Stimulated activated CD4-positive, alpha-beta T cell treated with anti-CD3 and anti-CD28 coated beads, Interleukin-2, amount 100 ng/mL, for 48 hours (primary cell): ENCODE measurements around the gene MAMDC2.

ENCODE experiments used
- DNase-seq, 2 donors: peaks; one replicate each; pipeline ENCODE4 v3.0.0-alpha.2; 2020

Gene MAMDC2

GRCh38 chr9:70110194-70111041 is 66.8 kb downstream of the MAMDC2 start:
- no peak for DNase-seq

DNA sequence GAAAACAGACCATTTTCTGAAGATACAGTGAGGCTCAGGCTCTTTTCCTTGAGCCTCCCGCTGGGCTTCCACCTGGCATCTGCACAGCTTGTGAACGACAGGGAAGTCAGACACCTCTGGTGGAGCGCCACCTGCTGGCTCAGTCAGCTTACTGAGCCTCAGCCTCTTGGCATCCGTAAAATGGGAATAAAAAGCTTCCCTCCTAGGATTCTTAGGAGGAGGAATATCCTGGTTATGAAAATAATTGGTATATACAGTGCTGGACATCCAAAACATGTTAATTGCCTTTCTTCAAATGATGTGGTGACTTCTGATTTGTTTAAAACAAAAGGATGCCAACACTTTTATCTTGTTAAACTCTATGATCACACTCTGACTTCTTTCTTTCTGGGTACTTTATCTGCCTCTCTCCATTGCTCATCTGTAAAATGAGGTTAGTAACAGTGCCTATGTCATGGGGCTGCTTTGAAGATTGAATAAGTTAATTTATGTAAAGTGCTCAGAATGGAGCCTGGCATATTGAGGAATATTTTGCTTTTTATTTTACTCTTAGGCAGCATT is 67.5 kb downstream of the MAMDC2 start:
- peak; percentile 61 to 64 for DNase-seq

DNA sequence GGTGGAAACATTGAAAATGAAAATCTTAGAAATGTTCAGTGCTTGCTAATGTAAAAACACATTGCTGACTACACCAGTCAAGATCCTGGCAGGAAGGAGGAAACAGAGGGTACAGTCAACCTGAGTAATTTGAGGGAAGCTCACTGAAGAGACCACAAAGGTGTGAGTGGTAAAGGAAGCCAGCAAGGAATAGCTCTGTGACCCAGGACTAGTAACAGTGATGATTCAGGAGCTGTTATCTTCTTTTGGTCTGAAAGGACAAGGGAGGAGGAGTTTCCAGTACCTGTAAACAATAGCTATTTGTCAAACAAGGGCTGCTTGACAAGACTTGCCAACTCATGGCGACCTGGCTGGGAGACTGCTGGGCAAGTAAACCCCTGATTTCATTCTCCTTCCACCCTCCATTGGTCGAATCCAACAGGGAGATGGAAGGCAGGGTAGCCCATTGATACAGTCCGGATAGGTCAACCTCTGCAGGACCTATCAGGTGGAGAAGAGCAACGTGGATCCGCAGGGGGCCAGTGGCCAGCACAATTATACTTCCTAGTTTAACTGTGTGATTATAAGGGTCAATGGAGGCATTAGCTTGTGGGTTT is 68.1 kb downstream of the MAMDC2 start:
- DNase-seq, result no peak

DNA sequence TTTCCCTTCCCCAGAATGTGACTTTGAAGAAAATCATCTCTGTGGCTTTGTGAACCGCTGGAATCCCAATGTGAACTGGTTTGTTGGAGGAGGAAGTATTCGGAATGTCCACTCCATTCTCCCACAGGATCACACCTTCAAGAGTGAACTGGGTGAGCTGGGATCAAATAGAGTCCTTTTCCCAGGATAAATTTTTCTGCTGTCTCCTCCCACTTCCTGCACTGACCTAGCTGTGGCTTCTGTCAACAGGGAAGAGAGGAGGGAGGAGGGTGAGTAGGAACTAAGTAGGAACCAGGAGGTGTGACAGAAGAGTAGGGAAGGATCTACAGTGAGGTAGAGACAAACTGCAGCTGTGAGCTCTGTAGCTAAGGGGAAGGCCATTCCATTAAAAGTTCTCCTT is 69.3 kb downstream of the MAMDC2 start:
- DNase-seq, result no peak

- DNase-seq, result peak in 1 of 2 donors; percentile 3
These were observed 69.9 kb downstream of the MAMDC2 start for GRCh38 chr9:70113403-70114022.

- DNase-seq, result no peak
These were observed 71.2 kb downstream of the MAMDC2 start for GRCh38 chr9:70114898-70115297.

DNA sequence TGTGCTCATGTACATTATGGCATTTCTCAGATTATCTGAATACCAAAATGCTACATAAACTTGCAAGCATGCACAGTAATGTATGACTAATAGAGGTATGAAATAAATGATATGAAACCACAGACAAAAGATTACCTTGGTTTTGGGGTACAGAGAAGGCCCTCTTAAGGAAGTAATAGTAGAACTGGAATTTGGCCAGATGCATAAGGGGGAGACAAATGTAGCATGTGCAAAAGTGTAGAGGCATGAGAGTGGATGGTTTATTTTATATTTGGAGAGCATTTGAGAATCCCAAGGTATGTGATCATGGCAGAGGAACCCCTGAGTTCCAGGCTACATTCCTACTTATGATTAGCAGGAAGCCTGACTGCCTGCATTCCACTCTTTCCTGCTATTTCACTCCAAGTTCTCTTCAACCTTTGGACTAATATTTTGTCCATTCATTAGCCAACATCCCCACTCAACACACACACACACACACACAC is 74.2 kb downstream of the MAMDC2 start:
- DNase-seq, result no peak

GRCh38 chr9:70119786-70120185 is 76.1 kb downstream of the MAMDC2 start:
- DNase-seq, result no peak

DNA sequence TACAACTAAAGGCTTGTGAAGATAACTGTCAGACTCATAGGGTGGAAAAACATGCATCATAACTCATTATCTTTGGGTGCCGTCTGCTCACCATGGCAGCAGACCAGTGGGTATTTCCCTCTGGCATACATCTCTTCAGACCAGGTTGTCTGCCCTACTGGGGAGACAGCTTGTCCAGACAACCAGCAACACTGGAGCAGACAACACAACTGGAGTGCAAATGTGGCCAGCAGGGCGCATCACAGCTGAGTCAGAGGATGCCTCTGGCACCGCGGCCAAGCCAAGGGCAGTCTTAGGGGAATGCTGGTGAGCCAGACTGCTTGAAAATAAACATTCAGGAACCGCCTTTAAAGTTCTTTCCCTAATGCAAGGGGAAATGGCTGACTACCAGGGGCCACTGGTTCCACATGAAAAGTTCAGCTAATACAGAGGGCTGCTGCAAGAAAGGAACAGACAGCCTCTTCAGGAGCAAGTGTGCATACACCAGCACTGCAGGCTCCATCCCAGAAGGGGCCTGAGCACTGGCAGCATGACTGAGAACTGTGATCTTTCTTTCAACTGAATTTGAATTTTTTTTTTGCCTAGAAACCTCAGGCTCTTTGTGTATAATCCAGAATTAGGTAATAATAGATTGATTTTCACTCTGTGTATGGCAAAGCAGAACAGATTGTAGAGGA is 77.3 kb downstream of the MAMDC2 start:
- no peak for DNase-seq

- DNase-seq, result no peak
These were observed 78.3 kb downstream of the MAMDC2 start for GRCh38 chr9:70121818-70122436.

- DNase-seq, result no peak
These were observed 80.0 kb downstream of the MAMDC2 start for GRCh38 chr9:70123695-70124094.

GRCh38 chr9:70125621-70126263 is 82.1 kb downstream of the MAMDC2 start:
- no peak for DNase-seq

- no peak for DNase-seq
These were observed 83.4 kb downstream of the MAMDC2 start for GRCh38 chr9:70127036-70127435.

GRCh38 chr9:70127540-70128416 is 84.1 kb downstream of the MAMDC2 start:
- DNase-seq, result no peak

GRCh38 chr9:70130266-70130665 is 86.6 kb downstream of the MAMDC2 start:
- DNase-seq, result no peak

- DNase-seq, result no peak
These were observed 87.6 kb downstream of the MAMDC2 start for GRCh38 chr9:70131296-70131695.

- DNase-seq, result no peak
These were observed 89.9 kb downstream of the MAMDC2 start for GRCh38 chr9:70133253-70134208.

GRCh38 chr9:70134360-70134759 is 90.7 kb downstream of the MAMDC2 start:
- no peak for DNase-seq

GRCh38 chr9:70135176-70135575 is 91.5 kb downstream of the MAMDC2 start:
- no peak for DNase-seq

GRCh38 chr9:70136632-70137031 is 93.0 kb downstream of the MAMDC2 start:
- no peak for DNase-seq
